ENCODE results near the gene AGPAT2.

The AGPAT2 gene

GRCh38 chr9:136629879-136630661, 57.2 kb downstream of the AGPAT2 start:
- TF ChIP-seq CTCF (IDR thresholded peaks at IDR 0.05) = peak; percentile 49; the same call in 1 of the 2 replicates

- no peak for TF ChIP-seq CTCF (IDR thresholded peaks at IDR 0.05)
These were observed 58.0 kb downstream of the AGPAT2 start for GRCh38 chr9:136629001-136629878.

GRCh38 chr9:136628268-136628667, 59.0 kb downstream of the AGPAT2 start:
- no peak for TF ChIP-seq CTCF (IDR thresholded peaks at IDR 0.05)

GRCh38 chr9:136627703-136628102, 59.6 kb downstream of the AGPAT2 start:
- no peak for TF ChIP-seq CTCF (IDR thresholded peaks at IDR 0.05)

GRCh38 chr9:136626740-136627642, 60.3 kb downstream of the AGPAT2 start:
- TF ChIP-seq CTCF (IDR thresholded peaks at IDR 0.05) = no peak

- no peak for TF ChIP-seq CTCF (IDR thresholded peaks at IDR 0.05)
These were observed 61.1 kb downstream of the AGPAT2 start for GRCh38 chr9:136626066-136626725.

Measured in LNCAP (cell line).